Endothelial cell of umbilical vein (primary cell): Measurements from ENCODE around the gene ITPKC. TPM values are rescaled to one million over a fixed set of nuclear protein-coding genes. Genes with fewer than 3 reads are reported as not detected.

Experiments
- BruUV-seq: library from RNA; stranded (reverse); fragments of 400-500 nt; replicated peaks from 2 replicates; lab custom pipeline; 2021; lab: Mats Ljungman, UMichigan
- CTCF ChIA-PET: fragments of 300-600, 350-600 bp; sonication (Branson Sonifier 250); formaldehyde crosslinking; loops from one replicate; lab custom pipeline; 2021; ENCODE audit warnings: antibody characterized with exemption, inconsistent platforms; lab: Charles Lee
- POLR2A ChIA-PET: fragments of 300-600, 350-600 bp; sonication (Branson Sonifier 250); formaldehyde crosslinking; loops from one replicate; lab custom pipeline; 2021; ENCODE audit warnings: antibody characterized with exemption, inconsistent platforms; lab: Charles Lee
- DNase-seq: peaks from one replicate; pipeline ENCODE4 v3.0.0-alpha.2; 2011; ENCODE audit warnings: low read depth, low spot score
- FAIRE-seq: peaks from 2 replicates; lab custom pipeline; 2011; peaks lifted over from hg19 to GRCh38; lab: Jason Lieb, UNC
- H2AFZ ChIP-seq: 2 replicates; pipeline ENCODE4 v1.6.0; 2012; ENCODE audit warnings: low read depth, low read length, control low read depth, inconsistent platforms
- H3K27ac ChIP-seq: 2 replicates; pipeline ENCODE4 v1.5.1; 2011; ENCODE audit warnings: low read depth, mild to moderate bottlenecking, control low read depth, low read length, moderate library complexity; ENCODE audit not compliant: insufficient read depth
- H3K27me3 ChIP-seq, 2 experiments: 2 replicates each; pipeline versions ENCODE4 v1.6.0 to v1.6.1; 2011; ENCODE audit warnings: low read length in 2 of 2, mixed read lengths in 1 of 2; ENCODE audit not compliant: control insufficient read depth in 2 of 2, insufficient read depth in 2 of 2
- H3K36me3 ChIP-seq, 2 experiments: 2 replicates in 1 of 2; 3 replicates in 1 of 2; pipeline ENCODE4 v1.5.1; 2011; ENCODE audit warnings: low read length in 2 of 2, mild to moderate bottlenecking in 1 of 2, moderate library complexity in 1 of 2; ENCODE audit not compliant: control insufficient read depth in 2 of 2, insufficient read depth in 2 of 2; ENCODE audit errors: extremely low read depth in 1 of 2
- H3K4me1 ChIP-seq: 3 replicates; pipeline ENCODE4 v1.5.1; 2011; ENCODE audit warnings: mild to moderate bottlenecking, low read length; ENCODE audit not compliant: control insufficient read depth, insufficient read depth; ENCODE audit errors: extremely low read depth
- H3K4me2 ChIP-seq: 2 replicates; pipeline ENCODE4 v1.6.1; 2011; ENCODE audit warnings: low read length, control low read depth, mixed read lengths; ENCODE audit not compliant: insufficient read depth
- H3K4me3 ChIP-seq, 3 experiments: fragments of 200-600 bp in 1 of 3; sonication (generic), shearing (Covaris generic) in 1 of 3; replicated peaks in 1 of 3; 2 replicates each; pipeline ENCODE4 v1.5.1; 2011 to 2016; ENCODE audit warnings: control low read depth in 3 of 3, low read length in 3 of 3, mild to moderate bottlenecking in 2 of 3, inconsistent platforms in 1 of 3, low read depth in 1 of 3, moderate library complexity in 1 of 3; ENCODE audit not compliant: insufficient read depth in 1 of 3
- H3K79me2 ChIP-seq: 2 replicates; pipeline ENCODE4 v1.6.0; 2012; ENCODE audit warnings: low read length, inconsistent platforms; ENCODE audit not compliant: control insufficient read depth, insufficient read depth
- H3K9ac ChIP-seq: replicated peaks from 2 replicates; pipeline ENCODE3; 2011; ENCODE audit warnings: low read length, control low read depth; ENCODE audit not compliant: insufficient read depth; ENCODE audit errors: extremely low read depth
- H3K9me1 ChIP-seq: replicated peaks from 3 replicates; pipeline ENCODE4 v1.6.0; 2011; ENCODE audit warnings: mild to moderate bottlenecking, low read length; ENCODE audit not compliant: control insufficient read depth, insufficient read depth; ENCODE audit errors: extremely low read depth
- H3K9me3 ChIP-seq: replicated peaks from 2 replicates; pipeline ENCODE4 v1.5.1; 2012; ENCODE audit warnings: low read length, inconsistent platforms; ENCODE audit not compliant: control insufficient read depth, insufficient read depth
- H4K20me1 ChIP-seq: replicated peaks from 2 replicates; pipeline ENCODE3; 2011; ENCODE audit warnings: mild to moderate bottlenecking, low read length; ENCODE audit not compliant: control insufficient read depth, insufficient read depth; ENCODE audit errors: extremely low read depth
- CTCF ChIP-seq, 2 donors: IDR thresholded peaks; 1 replicate in 1 of 2; 2 replicates in 1 of 2; pipeline ENCODE4 v1.5.1; 2011; ENCODE audit warnings: low read length in 2 of 2, mild to moderate bottlenecking in 2 of 2, moderate library complexity in 2 of 2, control low read depth in 1 of 2, inconsistent platforms in 1 of 2, low read depth in 1 of 2; ENCODE audit not compliant: insufficient read depth in 1 of 2; ENCODE audit errors: extremely low read depth in 1 of 2
- EZH2 ChIP-seq: IDR thresholded peaks from 2 replicates; pipeline ENCODE4 v1.6.1; 2012; ENCODE audit warnings: borderline replicate concordance, low read depth, mild to moderate bottlenecking, moderate library complexity, low read length, inconsistent platforms; ENCODE audit not compliant: severe bottlenecking
- FOS ChIP-seq: IDR thresholded peaks from 2 replicates; pipeline ENCODE4 v1.6.1; 2011; ENCODE audit warnings: mild to moderate bottlenecking, low read length, moderate library complexity, borderline replicate concordance; ENCODE audit not compliant: insufficient read depth
- GATA2 ChIP-seq: IDR thresholded peaks from 2 replicates; pipeline ENCODE4 v1.7.0; 2011; ENCODE audit warnings: low read depth, mild to moderate bottlenecking, moderate library complexity, mixed read lengths, low read length; ENCODE audit not compliant: insufficient read length, insufficient read depth
- JUN ChIP-seq: IDR thresholded peaks from 2 replicates; pipeline ENCODE4 v1.6.1; 2011; ENCODE audit warnings: borderline replicate concordance, low read depth; ENCODE audit not compliant: insufficient read length, insufficient read depth
- MAX ChIP-seq: IDR thresholded peaks from 2 replicates; pipeline ENCODE4 v1.6.1; 2011; ENCODE audit not compliant: insufficient read depth, insufficient read length
- MYC ChIP-seq: IDR thresholded peaks from one replicate; pipeline ENCODE4 v1.6.1; 2011; ENCODE audit warnings: mild to moderate bottlenecking, low read depth, low read length
- POLR2A ChIP-seq: IDR thresholded peaks from 2 replicates; pipeline ENCODE4 v1.6.1; 2012; ENCODE audit warnings: low read depth, mild to moderate bottlenecking, control low read depth, low read length
- dilution Hi-C: fragments of 300-500 bp; cut with MboI; formaldehyde crosslinking; loops from one replicate; pipeline ENCODE4 v1.15.0; 2019; ENCODE audit warnings: low sequenced_read_pairs; ENCODE audit not compliant: extremely low pct_ligation_motif_present
- intact Hi-C: fragments of 100-400 bp; cut with micrococcal nuclease; formaldehyde crosslinking; loops from one replicate; pipeline ENCODE4 v1.10.0; 2022
- polyA plus RNA-seq, 4 experiments: library from polyadenylated mRNA; depleted of rRNA in 3 of 4; stranded (reverse) in 3 of 4; unstranded in 1 of 4; fragments of >200 nt; gene quantifications; 2 replicates each; pipeline versions ENCODE4 v1.2.1 to v1.2.3, GENCODE V29; 2011 to 2012; ENCODE audit warnings: missing spikeins in 1 of 4
- total RNA-seq: library from RNA; stranded (reverse); gene quantifications from 2 replicates; pipeline ENCODE4 v1.2.3, GENCODE V29; 2021

Gene ITPKC
- total and polyA plus RNA-seq, 2 donors (not counting 3 experiments of a cell fraction or from before 2014, with no cell fraction given) = 7.3 to 16.1 TPM

DNA sequence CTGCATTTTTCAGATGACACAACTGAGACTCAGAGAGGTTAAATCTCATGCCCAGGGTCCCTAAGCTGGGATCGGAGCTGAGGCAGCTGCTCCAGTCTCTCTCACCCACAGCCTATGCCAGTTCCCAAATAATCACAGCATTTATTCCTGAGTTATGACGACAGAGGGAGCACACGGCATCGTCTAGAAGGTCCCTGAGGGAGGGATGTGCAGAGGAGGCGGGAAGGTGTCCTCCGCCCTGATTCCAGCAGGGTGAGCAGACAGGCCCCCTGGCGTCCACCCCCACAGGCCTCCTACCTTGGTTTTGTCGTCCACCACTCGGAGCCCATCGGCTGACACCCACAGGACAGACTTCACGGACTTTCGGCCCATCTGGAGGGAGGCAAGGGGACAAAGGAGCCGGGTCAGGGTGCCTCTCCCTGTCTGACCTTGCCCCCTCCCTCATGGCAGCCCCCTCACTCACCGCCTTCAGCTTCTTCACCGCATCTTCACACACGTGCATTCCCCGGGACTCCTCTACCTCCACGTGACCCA lies 34.4 kb upstream of the ITPKC start:
- Histone ChIP-seq H3K4me2 (no peak overlapping the region), H3K9ac (no peak overlapping the region), H3K27me3 (no peaks in the 10 kb centered on the region), H3K4me1 (no peaks in the 10 kb centered on the region), H3K36me3 (peaks cover 0 to 37% of the 10 kb centered on the region in 2 experiments), H4K20me1 (no peaks in the 10 kb centered on the region), H3K4me3 (no peak overlapping the region), H3K9me1 (no peaks in the 10 kb centered on the region), H3K9me3 (no peaks in the 10 kb centered on the region), H2AFZ (no peak overlapping the region), H3K27ac (no peak overlapping the region), H3K79me2 (no peaks in the 10 kb centered on the region)
- TF ChIP-seq GATA2 (no peak), MYC (no peak), MAX (no peak), JUN (no peak), FOS (no peak)
- intact Hi-C loops = no loop called here
- dilution Hi-C loops = no loop called here
- ChIA-PET CTCF (interaction anchor here (1.3 kb wide), 1 partner anchor 19 kb away, joined by 4 read pairs; no protein-coding TSS in a partner anchor), POLR2A (no interaction called here)
- DNase-seq (no peak), FAIRE-seq (no peak)
- BruUV-seq = no TSS peak

- H3K79me2 ChIP-seq = peaks cover 9% of the 10 kb centered on the region
- DNase-seq (no peak), FAIRE-seq (no peak)
- H3K9me1 ChIP-seq = no peaks in the 10 kb centered on the region
- peaks cover 0 to 33% of the 10 kb centered on the region in 2 experiments for H3K36me3 ChIP-seq
- dilution Hi-C loops (no loop called here), intact Hi-C loops (no loop called here)
- H3K9me3 ChIP-seq = no peaks in the 10 kb centered on the region
- no peak overlapping the region for H3K4me2 ChIP-seq
- H2AFZ ChIP-seq = no peak overlapping the region
- H3K27me3 ChIP-seq = no peaks in the 10 kb centered on the region
- no peak for TF ChIP-seq FOS
- no peak for TF ChIP-seq POLR2A
- TF ChIP-seq CTCF (IDR thresholded peaks at IDR 0.05; ENCODE audit: extremely low read depth in 1 of 2, insufficient read depth in 1 of 2, low read depth in 1 of 2, low read length in 2 of 2) = no peak
- no peak for TF ChIP-seq EZH2
- H3K4me1 ChIP-seq = no peaks in the 10 kb centered on the region
- H4K20me1 ChIP-seq = no peaks in the 10 kb centered on the region
- no peak overlapping the region for H3K9ac ChIP-seq
- no peak overlapping the region for H3K27ac ChIP-seq
- no TSS peak for BruUV-seq
- ChIA-PET POLR2A (no interaction called here), CTCF (interaction anchor here (1.3 kb wide), 1 partner anchor 20 kb away, joined by 4 read pairs; no protein-coding TSS in a partner anchor)
- no peak overlapping the region for H3K4me3 ChIP-seq
Measured at GRCh38 chr19:40683437-40683836, 33.5 kb upstream of the ITPKC start.
